ENCODE results near the gene TNFAIP3.

Gene TNFAIP3

DNA sequence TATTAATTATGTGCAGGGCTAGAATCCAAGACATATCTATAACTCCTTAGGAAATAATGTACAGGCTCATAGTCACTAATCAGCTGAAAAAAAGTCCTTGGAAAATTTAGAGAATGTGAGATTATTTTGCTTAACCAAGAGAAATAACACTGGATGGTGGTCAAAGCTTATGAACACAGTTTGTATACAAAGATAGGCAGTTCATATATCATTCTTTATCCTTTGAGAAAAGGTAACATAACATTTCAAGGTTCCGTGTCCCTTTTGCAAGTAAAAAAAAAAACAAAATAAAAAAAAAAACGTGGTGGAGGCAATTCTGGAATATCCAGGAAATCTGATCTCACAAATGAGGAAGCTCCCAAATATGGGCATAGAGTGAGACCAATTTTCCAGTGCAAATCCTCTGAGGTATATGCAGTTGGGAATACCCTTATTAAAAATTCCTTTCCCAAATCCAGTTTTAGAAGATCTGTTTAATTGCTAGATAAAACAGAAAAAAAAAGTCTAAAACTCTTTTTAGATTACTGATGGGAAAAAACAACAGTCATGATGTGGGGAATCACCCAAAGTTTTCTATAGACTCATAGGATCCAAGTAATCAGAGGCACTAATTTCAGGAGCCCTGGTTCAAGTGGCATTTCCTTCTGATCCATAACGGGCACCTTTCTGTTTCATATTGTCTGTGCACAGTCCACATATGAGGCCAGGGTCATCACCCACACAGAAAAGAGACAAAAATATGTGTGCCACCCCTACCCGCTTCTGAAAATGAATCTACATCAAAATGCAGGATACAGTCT is 17.7 kb upstream of the TNFAIP3 start:
- DNase-seq (ENCODE audit: low spot score) = no peak

DNA sequence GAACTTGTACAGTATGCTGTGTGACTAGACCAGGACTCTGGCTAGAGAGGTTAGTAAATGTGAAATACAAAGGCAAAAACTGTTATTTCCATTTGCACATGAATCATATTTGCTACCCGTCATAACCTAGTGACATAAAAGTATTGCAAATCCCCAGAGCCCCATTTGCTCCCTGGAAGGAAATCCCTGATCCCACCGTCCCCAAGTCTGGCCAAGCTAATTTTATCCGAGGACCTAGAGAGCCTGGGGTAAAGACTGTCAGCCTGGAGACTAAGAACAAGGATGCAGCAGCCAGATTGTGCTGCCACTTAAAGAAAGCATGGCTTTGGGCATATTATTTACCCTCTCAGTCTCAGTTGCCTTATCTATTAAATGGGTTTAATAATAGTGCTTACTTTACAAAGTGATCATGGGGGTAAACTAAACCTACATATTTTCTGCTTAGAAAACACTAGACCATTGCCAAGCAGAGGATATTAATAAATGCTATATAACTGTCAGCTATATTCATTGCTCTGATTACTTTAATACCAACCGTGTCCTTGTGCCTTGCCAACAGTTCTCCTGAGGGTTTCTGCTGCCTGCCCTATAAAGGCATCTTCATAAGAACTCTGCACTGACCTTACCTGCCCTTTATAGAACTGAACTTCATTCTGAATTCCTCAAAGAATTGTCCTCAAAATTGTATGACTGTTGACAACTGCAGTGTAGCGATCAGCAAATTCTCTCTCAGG is 16.9 kb upstream of the TNFAIP3 start:
- no peak for TF ChIP-seq CTCF (IDR thresholded peaks at IDR 0.05; ENCODE audit: borderline replicate concordance, control extremely low read depth, extremely low read depth, insufficient read depth, missing control alignments)
- in situ Hi-C loops (cut with MboI; ENCODE audit: low sequenced_read_pairs, unreplicated experiment) = no loop called here
- no peak for DNase-seq (ENCODE audit: low spot score)

More for the DNA sequence above, 17.7 kb upstream of the TNFAIP3 start:
- no peak for TF ChIP-seq CTCF (IDR thresholded peaks at IDR 0.05; ENCODE audit: borderline replicate concordance, control extremely low read depth, extremely low read depth, insufficient read depth, missing control alignments)
- in situ Hi-C loops (cut with MboI; ENCODE audit: low sequenced_read_pairs, unreplicated experiment) = no loop called here

GRCh38 chr6:137850816-137851602 is 16.1 kb upstream of the TNFAIP3 start:
- in situ Hi-C loops (cut with MboI; ENCODE audit: low sequenced_read_pairs, unreplicated experiment) = no loop called here
- no peak for TF ChIP-seq CTCF (IDR thresholded peaks at IDR 0.05; ENCODE audit: borderline replicate concordance, control extremely low read depth, extremely low read depth, insufficient read depth, missing control alignments)
- DNase-seq (ENCODE audit: low spot score) = no peak

DNA sequence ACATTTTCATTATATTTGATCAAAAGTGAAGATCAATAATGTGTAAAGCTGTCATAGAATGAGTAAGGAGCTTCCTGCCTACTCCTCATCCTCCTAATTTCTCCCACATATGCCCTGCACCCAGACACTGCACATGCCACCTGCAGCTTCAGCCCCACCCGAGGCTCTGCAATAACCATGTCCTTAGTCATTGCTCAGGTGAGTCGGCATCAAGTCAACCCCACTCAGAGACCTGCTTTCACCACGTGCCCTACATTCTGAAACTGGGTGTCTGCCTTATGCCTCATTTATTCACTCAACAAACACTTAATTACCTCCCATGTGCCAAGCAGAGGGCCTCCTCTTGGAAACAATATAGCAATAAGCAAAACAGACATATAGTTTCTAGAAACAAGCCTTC is 15.4 kb upstream of the TNFAIP3 start:
- in situ Hi-C loops (cut with MboI; ENCODE audit: low sequenced_read_pairs, unreplicated experiment) = no loop called here
- TF ChIP-seq CTCF (IDR thresholded peaks at IDR 0.05; ENCODE audit: borderline replicate concordance, control extremely low read depth, extremely low read depth, insufficient read depth, missing control alignments) = no peak
- DNase-seq (ENCODE audit: low spot score) = no peak

DNA sequence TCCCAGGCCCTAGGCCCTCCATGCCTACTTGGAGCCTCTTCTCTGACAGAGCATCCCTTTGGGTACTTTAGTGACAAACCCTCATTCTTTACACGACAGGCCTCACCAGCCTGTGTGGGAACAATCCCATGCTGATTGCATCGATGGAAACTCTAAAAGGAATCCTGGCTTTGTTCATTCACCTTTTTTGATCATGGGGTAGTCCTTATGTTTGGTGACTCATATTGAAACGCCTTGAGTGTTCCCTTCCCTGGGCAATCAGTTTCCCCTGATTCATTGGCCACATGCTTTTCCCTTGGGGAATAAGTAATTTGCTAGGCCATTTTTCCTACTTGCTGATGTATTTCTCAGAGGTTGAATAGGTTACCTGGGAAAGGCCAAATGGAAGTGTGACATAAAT is 14.7 kb upstream of the TNFAIP3 start:
- no peak for TF ChIP-seq CTCF (IDR thresholded peaks at IDR 0.05; ENCODE audit: borderline replicate concordance, control extremely low read depth, extremely low read depth, insufficient read depth, missing control alignments)
- in situ Hi-C loops (cut with MboI; ENCODE audit: low sequenced_read_pairs, unreplicated experiment) = no loop called here

GRCh38 chr6:137852811-137853210 is 14.2 kb upstream of the TNFAIP3 start:
- TF ChIP-seq CTCF (IDR thresholded peaks at IDR 0.05; ENCODE audit: borderline replicate concordance, control extremely low read depth, extremely low read depth, insufficient read depth, missing control alignments) = no peak
- in situ Hi-C loops (cut with MboI; ENCODE audit: low sequenced_read_pairs, unreplicated experiment) = no loop called here
- DNase-seq (ENCODE audit: low spot score) = no peak

More for the DNA sequence above, 14.7 kb upstream of the TNFAIP3 start:
- no peak for DNase-seq (ENCODE audit: low spot score)

Measured in GM13976 (cell line).